ENCODE results near the gene LHPP. TPM values are rescaled to one million over a fixed set of nuclear protein-coding genes. Genes with fewer than 3 reads are reported as not detected.

The LHPP gene
- total RNA-seq, 2 donors from 2014 or later = 4.9 to 9.9 TPM

DNA sequence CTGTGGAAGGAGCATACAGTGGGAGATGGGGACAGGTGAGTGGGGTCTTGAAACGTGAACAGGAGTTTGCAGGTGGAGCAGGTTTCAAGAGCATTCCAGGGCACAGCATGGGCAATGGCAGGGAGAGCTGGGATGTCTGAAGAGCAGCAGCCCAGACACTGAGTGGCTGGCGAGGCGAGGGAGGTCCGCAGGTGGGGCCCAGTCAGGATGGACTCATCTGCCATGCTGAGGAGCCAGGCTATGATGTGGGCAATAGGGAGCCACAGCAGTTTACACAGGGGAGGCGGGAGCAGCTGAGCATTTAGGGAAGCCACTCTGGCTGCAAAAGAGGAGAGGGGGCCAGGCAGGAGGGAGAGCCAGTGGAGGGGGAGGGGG lies 143.8 kb downstream of the LHPP start:
- 88 to 96% methylated on average over 5 of the region's 5 CpGs for WGBS, 2 donors
- Histone ChIP-seq H3K4me1 (no peaks in the 10 kb centered on the region), H3K27me3 (no peaks in the 10 kb centered on the region), H3K4me3 (no peak overlapping the region), H3K36me3 (replicated peaks in 1 of 2; ENCODE audit: insufficient read depth in 1 of 2, low read depth in 2 of 2) (no peaks in the 10 kb centered on the region), H3K27ac (no peak overlapping the region), H3K9me3 (no peaks in the 10 kb centered on the region)
- intact Hi-C loops (cut with DNase I) = no loop called here
- TF ChIP-seq, protein P1, sequence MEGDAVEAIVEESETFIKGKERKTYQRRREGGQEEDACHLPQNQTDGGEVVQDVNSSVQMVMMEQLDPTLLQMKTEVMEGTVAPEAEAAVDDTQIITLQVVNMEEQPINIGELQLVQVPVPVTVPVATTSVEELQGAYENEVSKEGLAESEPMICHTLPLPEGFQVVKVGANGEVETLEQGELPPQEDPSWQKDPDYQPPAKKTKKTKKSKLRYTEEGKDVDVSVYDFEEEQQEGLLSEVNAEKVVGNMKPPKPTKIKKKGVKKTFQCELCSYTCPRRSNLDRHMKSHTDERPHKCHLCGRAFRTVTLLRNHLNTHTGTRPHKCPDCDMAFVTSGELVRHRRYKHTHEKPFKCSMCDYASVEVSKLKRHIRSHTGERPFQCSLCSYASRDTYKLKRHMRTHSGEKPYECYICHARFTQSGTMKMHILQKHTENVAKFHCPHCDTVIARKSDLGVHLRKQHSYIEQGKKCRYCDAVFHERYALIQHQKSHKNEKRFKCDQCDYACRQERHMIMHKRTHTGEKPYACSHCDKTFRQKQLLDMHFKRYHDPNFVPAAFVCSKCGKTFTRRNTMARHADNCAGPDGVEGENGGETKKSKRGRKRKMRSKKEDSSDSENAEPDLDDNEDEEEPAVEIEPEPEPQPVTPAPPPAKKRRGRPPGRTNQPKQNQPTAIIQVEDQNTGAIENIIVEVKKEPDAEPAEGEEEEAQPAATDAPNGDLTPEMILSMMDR (IDR thresholded peaks at IDR 0.05) = no peak
- TF ChIP-seq POLR2A (IDR thresholded peaks at IDR 0.05) = no peak
- ATAC-seq (no peak), DNase-seq (no peak)

DNA sequence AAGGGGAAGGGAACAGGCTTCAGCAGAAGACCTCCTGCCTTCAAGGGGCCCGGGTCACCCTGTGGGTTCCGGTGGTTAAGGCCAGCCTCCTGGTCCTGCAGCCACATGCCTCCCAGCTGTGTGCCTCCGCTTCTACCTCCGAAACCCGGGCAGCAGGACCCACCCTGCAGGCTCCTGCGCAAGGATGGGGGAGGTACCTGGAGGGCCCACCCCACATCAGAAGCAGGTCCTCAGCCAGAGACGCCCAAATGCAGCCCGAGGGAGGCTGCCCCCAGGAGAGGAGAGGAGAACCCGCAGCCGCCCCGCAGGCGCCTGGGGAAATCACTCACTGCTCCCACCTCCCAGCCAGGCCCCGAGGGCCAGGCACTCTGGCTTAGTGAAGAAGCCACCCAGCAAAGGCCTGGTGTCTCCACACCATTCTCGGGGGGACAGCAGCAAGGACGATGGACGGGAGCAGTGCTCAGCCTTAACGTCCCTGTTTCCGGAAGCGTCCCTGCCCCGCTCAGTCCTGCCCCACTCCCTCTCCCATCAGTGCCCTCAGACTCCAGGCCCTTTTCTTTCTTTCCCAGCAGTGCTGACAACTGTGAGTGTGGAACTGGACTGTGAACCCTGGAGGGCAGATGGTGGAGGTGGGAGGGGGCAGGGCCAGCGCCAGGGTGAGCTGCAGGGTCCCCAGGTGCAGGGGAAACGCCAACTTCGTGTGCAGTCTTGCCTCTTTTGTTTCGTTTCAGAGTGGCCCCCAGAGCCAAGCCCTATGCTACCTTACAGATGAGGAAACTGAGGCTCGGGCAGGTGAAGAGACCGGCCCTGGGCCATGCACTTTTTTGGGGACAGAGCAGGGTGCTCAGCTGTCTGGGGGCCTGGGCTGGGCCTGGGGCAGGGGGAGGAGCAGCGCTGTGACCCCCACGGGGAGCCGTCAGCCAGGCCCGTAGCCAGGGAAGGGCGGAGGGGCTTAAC lies 144.5 kb downstream of the LHPP start:
- WGBS, 2 donors = 73 to 77% methylated on average over 11 to 30 of the region's 31 CpGs
- intact Hi-C loops (cut with DNase I) = no loop called here
- no peaks in the 10 kb centered on the region for H3K9me3 ChIP-seq
- no peak for ATAC-seq
- H3K36me3 ChIP-seq (replicated peaks in 1 of 2; ENCODE audit: insufficient read depth in 1 of 2, low read depth in 2 of 2) = no peaks in the 10 kb centered on the region
- no peaks in the 10 kb centered on the region for H3K4me1 ChIP-seq
- DNase-seq = no peak
- no peak overlapping the region for H3K27ac ChIP-seq
- TF ChIP-seq POLR2A (IDR thresholded peaks at IDR 0.05) = no peak
- TF ChIP-seq, protein P1 (IDR thresholded peaks at IDR 0.05) = no peak
- no peak overlapping the region for H3K4me3 ChIP-seq
- no peaks in the 10 kb centered on the region for H3K27me3 ChIP-seq

DNA sequence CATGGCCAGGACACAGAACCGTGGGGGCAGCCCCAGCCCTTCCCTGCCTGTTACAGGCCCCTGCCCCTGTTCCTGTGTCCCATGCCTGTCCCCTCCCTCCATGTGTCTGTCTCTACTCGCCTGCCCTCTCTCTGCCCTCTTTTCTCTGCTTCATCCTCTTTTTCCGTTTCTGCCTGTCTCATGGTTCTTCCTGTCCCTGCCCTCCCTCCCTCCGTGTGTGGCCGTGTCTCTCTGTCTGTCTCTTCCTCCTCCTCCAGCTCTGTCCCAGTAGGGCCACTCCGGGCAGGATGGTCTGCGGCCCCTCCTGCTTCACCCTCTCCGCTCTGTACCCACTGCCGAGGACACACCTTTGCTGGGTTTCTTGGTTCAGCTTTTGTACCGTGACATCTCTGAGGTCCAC lies 145.2 kb downstream of the LHPP start:
- H3K27me3 ChIP-seq = no peaks in the 10 kb centered on the region
- no peaks in the 10 kb centered on the region for H3K4me1 ChIP-seq
- H3K4me3 ChIP-seq = no peak overlapping the region
- TF ChIP-seq POLR2A (IDR thresholded peaks at IDR 0.05) = no peak
- TF ChIP-seq, protein P1 (IDR thresholded peaks at IDR 0.05) = no peak
- no peaks in the 10 kb centered on the region for H3K36me3 ChIP-seq (replicated peaks in 1 of 2; ENCODE audit: insufficient read depth in 1 of 2, low read depth in 2 of 2)
- WGBS, 2 donors = 42 to 50% methylated on average over 10 of the region's 10 CpGs
- intact Hi-C loops (cut with DNase I) = no loop called here
- DNase-seq = no peak
- H3K27ac ChIP-seq = no peak overlapping the region
- H3K9me3 ChIP-seq = no peaks in the 10 kb centered on the region
- no peak for ATAC-seq

DNA sequence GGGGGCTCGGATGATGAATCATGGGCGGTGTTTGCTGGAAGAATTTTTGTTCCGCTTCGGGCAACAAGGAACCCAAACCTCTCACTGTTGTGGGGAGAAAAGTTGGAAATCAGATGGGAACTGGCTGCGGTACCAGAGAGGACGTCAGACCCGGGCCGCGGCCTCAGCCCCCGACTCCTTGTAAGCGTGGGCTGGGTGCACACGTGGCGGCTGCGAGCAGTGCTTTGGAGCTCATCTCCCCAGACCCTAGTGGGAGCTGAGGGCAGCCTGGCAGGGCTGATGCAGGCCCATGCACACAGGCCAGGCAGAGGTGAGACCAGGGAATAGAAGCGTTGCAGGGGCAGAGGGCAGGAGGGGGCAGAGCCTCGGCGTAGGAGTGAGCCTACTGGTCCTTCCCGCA lies 146.1 kb downstream of the LHPP start:
- Histone ChIP-seq H3K4me3 (no peak overlapping the region), H3K4me1 (no peaks in the 10 kb centered on the region), H3K27me3 (no peaks in the 10 kb centered on the region), H3K36me3 (replicated peaks in 1 of 2; ENCODE audit: insufficient read depth in 1 of 2, low read depth in 2 of 2) (no peaks in the 10 kb centered on the region), H3K9me3 (no peaks in the 10 kb centered on the region), H3K27ac (no peak overlapping the region)
- no peak for TF ChIP-seq POLR2A (IDR thresholded peaks at IDR 0.05)
- TF ChIP-seq, protein P1 (IDR thresholded peaks at IDR 0.05) = no peak
- intact Hi-C loops (cut with DNase I) = no loop called here
- ATAC-seq = no peak
- no peak for DNase-seq
- 91% methylated on average over 15 to 18 of the region's 18 CpGs for WGBS, 2 donors
